Glomerular endothelial cell (primary cell): ENCODE results near the gene PAK2. TPM values are rescaled to one million over a fixed set of nuclear protein-coding genes. Genes with fewer than 3 reads are reported as not detected.
"Not testable (repeated sequence)": the region's sequence is repeated elsewhere in the genome, so short reads cannot be mapped to it uniquely, and the experiment has no call there.

Source experiments
- DNase-seq: peaks from one replicate; pipeline ENCODE4 v3.0.0-alpha.2; 2011; ENCODE audit warnings: low read depth, low spot score; ENCODE audit errors: extremely low read depth
- total RNA-seq: library from RNA; depleted of rRNA; stranded (reverse); fragments of >200 nt; gene quantifications from 2 replicates; pipeline ENCODE4 v1.2.3, GENCODE V29; 2015

The PAK2 gene
- total RNA-seq, 1 donor from 2014 or later = 87.1 TPM

DNA sequence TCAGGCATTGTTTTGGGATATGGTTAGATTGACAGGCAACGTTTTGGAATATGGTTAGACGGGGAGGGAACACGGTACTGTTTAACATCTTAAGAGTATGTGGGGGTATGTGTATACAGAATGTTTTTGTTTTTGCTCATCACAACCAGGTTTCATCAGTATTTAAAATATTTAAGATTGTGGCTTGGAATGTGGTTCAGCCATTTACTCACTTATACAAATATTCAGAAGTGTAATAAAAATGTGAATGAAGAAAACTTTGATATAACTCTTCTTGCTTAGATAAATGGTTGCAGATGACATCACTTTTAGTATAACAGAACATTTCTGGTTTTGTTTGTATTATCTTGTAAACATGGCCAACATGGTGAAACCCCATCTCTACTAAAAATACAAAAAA is 3.9 kb upstream of the PAK2 start:
- DNase-seq = no peak

DNA sequence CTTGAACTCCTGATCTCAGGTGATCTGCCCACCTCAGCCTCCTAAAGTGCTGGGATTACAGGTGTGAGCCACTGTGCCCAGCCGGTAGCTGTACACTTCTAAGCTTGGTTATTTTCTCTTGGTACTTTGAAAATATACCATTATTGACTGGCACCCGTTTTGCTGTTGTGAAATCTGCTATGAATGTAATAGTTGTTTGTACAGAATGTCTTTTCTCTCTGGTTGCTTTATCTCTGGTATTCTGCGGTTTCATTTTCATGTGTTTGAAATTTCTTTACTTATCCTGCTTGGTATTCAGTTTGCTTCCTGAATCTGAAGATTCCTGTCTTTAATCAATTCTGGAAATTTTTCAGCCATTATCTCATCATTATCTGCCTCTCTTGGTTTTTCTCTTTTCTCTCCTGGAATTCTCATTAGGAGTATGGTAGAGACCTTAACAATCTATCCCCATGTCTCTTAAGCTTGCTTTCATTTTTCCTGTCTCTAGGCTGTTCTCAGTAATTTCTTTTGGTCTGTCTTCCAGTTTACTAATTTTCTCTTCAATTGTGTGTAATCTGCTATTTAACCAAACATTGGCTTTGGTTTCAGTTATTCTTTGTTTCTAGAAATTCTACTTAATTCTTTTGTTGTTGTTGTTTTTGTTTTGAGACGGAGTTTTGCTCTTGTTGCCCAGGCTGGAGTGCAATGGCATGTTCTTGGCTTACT is 2.8 kb upstream of the PAK2 start:
- DNase-seq = no peak

DNA sequence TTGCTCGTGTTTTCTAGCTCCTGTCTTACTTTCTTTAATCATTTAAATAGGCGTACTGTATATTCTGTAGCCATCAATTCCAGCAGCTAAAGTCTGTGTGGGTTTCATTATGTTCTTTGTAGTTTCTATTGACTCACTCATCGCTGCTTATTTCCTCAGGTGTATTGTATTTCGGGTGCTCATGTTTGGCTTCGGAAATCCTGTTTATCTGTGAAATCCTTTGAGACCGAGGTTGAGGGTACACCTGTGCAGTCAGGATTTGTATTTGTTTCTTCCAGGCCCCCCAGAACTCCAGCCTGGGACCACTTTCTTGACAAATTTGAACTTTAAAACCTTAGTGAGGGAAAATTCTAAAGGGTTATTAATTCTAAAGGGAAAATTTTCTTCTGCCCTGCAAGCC is 2.0 kb upstream of the PAK2 start:
- DNase-seq = no peak

DNA sequence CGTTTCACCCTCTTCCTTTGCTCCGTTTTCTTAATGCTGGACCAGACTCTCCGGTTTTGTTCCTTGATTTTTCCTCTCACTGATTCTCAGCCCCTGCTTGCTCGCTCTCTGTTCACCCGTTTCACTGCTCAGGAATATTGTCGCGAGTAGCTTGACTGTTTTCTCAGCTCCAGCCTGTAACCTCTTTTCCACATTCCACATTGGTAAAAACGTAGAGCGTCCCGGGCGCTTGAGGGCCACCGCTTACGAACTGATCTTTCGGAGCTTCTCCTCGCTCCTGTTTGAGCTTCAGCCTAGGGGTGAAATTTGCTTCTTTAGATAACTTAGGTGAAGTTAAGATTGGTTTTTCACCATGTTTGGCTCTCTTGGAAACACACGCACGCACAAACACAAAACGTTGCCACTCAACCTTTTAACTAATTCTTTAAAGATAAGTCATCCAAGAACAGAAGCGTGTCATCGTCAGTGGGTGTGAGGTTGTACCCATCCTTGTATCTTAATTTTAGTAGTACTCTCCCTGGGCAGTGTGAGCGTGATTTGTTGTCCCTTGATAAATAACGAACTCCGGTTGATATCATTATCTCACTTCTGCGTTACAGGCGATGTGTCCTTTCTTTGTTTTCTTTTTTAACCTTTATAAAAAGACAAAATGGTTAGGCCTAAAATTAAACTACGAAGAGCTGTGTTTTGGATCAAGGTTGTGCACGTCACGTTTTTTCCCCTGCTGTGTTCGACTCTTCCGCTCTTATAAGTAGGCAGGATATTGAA is 1.0 kb downstream of the PAK2 start:
- DNase-seq = peak; percentile 23

DNA sequence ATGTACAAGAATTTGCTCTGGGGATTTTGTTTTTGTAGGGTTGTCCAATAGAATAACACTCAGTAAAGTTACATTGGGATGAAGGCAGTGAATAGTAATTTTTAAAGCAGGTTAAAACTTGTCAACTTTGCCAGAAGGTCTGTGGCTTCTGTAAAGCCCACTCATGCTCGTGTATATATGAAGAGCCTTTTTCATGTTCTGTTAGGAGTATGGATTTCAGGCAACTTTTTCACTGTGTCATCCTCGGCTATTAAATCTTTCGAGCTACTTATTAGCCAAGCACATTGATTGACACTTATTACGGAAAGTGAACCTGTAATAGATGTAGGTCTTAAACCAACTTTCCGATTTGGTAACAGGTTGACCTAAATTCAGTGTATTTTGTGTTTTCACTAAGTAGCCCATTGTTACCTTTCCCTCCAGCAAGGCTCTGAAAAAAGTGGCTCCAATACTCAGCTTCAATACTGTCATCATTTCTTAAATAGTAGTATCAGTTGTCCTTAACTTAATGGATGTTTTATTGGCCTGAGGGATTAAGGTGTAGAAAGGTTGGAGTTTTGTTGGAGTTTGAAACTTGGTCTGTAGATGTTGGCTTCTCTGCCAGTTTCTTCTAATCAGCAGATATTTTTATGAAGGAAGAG is 1.7 kb downstream of the PAK2 start:
- no peak for DNase-seq

DNA sequence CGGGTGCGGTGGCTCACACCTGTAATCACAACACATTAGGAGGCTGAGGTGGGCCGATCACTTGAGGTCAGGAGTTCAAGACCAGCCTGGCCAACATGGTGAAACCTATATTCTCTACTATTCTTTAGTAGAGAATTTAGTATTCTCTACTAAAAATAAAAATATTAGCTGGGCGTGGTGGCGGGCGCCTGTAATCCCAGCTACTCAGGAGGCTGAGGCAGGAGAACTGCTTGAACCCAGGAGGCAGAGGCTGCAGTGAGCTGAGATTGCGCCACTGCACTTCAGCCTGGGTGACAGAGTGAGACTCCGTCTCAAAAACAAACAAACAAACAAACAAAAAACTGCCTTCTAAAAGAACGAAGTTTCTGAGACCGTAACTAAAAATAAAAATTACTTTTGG is 3.9 kb downstream of the PAK2 start:
- DNase-seq = not testable (repeated sequence)

DNA sequence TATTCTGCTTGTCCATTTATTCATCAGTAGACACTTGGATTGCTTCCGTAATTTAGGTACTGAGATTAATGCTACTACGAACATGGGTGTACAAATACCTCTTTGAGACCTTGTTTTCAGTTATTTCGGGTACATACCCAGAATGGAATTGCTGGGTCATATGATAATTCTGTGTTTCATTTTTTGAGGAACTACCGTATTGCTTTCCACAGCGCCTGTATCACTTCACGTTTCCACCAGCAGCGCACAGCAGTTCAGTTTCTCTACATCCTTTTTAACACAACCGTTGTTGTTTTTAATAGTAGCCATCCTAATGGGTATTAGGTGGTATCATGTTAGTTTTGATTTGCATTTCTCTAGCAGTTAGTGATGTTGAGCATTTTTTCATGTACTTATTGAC is 9.5 kb downstream of the PAK2 start:
- DNase-seq = no peak

DNA sequence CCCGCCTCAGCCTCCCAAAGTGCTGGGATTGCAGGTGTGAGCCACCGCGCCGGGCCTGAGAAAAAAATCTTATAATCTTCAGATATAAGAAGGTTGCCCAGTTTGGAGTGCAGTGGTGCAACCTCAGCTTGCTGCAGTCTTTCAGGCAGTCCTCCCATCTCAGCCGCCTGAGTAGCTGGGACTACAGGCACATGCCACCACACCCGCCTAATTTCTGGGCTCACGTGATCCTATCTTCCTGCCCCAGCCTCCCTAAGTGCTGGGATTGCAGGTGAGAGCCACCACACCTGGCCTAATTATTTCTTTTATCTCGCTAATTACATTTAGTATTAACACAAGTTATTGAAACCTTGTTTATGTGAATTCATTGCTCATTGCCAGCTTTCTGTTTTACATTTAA is 13.5 kb downstream of the PAK2 start:
- DNase-seq = no peak

DNA sequence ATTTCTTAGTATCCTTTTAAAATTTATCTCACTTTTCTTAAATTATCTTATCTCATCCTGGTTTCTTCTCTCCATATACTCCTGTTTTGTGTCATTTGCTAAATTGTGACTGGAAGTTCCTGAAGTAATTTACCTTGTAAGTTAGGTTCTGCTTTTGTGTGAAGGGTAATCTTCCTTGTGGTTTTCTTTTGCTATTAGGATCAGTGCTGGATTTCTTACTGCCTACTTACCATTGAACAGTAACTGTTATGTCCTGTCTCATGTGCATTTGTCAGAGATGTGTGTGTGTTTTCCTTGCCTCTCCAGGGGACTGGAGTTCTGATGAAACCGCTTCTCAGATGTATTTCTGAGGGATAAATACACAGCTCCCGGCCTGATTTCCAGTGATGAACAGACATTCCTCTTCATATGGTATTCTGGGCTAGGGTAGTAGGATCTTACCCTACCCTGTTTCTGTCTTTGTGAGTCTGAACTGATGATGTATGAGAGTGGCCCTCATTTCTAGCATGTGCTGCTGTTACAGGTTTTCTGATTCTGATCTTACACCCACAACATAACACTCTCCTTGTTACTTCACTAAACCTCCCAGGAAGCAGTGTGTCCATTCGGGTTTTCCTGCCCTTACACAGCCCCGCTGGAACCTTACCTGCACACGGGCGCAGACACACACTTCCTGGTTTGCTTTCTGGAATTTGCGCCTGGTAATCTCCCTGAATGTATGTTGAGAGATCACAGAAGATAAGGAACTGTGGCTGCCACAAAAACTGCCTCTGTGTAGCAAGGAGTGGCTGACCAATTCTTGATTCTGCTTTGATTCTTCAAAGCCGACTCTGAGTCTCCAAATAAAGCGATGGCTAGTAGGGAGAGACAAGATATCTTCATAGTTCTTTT is 14.7 kb downstream of the PAK2 start:
- no peak for DNase-seq

DNA sequence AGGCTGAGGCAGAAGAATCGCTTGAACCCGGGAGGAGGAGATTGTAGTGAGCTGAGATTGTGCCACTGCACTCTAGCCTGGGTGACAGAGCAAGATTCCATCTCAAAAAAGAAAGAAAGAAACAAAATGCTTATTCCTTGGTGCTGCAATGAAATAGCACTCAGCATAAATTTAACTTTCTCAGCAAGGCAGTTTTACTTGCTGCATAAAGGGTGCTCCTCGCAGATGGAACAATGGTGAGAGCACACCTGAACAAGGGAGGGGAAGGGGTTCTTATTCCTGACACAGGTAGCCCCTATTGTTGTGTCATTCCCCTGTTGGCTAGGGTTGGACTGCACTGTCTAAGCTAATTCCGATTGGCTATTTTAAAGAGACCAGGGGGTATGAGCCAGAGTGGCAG is 17.1 kb downstream of the PAK2 start:
- no peak for DNase-seq

DNA sequence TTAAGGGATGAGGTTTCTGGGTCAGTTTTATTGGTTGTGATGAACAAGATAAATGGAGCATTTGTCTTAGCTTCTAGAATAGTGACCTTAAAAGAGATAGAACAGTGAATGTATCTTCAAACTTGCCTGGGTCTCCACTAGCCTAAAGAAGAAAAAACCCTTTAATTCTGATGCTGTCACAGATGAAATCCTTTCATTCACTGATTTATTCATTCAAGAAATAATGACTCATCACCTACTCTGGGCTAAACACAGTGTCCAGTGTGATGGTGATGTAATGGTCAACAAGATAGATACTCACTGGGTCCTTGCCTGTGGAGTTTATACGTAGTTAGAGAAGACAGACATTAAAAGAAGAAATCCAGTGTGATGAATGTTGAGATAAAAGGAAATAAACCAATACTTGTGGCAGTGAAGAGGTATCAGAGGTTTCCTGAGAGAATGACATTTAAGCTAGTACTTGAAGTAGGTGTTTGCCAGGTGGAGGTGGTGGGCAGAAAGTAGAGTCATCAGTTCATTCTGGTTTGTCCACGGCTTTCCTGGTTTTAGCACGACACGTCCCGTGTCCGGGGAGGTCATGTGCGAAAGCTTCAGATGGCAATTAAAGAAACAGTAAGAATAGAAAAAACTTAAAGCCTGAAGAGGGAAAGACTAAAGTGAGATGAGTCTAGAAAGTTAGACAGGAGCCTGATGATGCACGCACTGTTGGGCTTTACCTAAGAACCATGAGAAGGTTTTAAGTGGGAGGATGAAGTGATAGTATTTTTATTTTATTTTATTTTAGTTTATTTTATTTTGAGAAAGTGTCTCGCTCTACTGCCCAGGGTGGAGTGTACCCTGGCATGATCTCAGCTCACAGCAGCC is 18.5 kb downstream of the PAK2 start:
- no peak for DNase-seq

DNA sequence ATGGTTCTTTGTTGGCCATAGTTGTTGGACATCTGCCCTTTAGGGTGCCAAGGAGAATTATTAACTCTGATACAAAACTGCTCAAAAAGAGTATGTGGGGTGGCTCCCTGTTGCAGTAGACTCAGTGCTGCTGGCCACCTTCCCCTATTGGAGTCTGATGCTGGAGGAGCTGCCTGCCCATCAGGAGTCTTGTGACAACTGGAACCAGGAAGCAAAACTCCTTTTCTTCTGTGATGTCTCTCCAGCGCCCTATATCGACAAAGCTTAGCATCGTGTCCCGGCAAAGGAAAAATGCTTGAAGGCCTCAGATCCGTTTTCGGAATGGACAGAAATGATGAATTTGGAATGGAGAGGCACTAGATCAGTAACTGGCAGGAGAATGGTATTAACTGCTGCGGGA is 23.5 kb downstream of the PAK2 start:
- DNase-seq = no peak

DNA sequence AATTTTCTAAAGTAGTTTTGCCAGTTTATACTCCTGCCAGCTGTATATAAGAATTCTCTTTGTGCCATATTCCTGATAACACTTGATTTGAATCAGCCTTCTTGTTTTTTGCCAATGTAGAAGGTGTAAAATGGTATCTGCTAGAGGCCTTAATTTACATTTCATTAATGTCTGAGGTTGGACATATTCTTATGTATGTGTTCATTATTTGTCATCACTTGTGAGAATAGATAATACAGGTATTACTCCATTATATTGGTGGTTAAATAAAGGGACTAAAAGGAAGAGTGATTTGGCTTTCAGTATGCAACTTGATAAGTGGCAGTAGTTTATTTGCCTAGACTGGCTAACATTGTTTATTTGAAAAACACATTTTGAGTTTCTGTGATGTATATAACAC is 25.8 kb downstream of the PAK2 start:
- DNase-seq = no peak

DNA sequence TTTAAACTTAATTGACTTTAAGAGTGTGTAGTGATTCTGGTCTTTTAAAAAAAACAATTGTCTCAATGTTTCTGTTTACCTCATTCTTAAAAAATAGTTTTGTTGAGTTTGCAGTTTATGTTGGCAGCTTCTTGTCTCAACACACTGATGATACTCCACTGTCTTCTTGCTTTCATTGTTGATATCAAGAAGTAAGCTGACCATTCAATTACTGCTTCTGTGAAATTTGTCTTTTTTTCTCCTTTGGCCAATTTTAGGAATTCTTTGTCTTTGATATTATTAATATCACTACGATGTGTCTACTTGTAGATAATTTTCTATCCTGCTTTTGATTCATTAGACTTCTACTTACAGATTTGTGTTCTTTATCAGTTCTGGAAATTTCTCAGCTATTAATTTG is 31.4 kb downstream of the PAK2 start:
- DNase-seq = no peak

DNA sequence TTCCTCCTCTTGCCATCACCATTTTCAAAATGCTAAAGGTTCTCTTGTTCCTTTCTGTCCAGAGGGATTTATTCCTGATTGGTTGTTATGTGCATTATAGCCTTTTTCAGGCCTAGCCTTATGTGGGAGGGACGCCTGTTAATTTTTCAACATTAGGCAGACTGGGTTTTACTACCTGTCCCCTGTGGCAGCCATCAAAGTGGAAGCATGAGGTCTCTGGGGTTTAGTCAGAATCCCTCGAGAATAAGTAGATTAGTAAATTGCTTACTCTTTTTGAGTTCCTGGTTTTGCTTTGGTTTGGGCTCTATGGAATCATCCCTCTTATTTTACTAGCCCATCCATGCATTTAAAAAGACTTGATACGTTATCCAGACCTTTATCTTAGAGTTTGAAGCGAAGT is 32.4 kb downstream of the PAK2 start:
- DNase-seq = no peak

DNA sequence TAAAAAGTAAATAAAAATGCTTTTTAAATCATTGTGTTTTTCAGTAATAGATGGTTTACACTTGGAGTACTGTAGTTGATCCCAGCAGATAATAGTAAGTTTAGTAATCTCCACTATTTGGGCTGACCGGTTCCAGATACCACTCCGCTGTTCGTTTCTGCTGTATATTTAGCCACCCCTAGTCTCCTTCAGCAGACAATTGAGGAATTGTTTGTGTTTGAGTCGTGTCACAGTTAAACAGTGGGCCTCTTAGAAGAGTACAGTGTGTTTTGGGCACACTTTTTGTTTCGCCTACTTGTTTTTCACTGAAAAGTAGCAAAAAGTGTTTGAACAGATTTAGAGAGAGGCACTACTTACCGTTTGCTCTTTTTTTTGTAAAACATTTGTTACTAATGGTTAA is 33.2 kb downstream of the PAK2 start:
- DNase-seq = no peak

DNA sequence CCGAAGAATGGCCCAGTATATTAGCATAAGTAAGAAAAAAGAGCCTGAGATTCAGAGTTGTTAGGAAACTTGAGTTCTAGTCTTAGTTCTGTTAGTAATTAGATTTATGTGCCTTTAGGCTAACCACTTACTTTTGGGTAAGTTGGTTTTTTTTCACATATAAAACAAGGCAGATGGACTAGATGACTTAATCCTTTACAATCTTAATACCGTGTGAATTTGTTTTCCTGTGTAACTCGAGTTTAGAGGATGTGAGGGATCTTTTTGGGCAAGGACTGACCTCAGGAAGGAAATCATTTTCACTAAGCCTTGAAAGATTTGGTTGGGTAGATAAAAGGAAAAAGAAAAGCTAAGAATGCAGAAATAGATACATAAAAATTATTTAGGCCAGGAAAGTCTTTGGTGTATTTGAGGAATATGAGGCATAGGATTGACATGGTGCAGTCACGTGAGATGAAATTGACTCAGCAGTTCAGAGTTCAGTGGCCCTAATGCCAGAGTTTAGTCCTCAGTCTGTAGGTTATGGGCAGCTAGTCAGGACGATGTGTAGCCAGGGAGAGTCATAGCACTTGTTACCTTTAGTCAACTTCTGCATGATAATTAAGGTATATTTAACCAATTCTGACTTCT is 34.6 kb downstream of the PAK2 start:
- DNase-seq = no peak

DNA sequence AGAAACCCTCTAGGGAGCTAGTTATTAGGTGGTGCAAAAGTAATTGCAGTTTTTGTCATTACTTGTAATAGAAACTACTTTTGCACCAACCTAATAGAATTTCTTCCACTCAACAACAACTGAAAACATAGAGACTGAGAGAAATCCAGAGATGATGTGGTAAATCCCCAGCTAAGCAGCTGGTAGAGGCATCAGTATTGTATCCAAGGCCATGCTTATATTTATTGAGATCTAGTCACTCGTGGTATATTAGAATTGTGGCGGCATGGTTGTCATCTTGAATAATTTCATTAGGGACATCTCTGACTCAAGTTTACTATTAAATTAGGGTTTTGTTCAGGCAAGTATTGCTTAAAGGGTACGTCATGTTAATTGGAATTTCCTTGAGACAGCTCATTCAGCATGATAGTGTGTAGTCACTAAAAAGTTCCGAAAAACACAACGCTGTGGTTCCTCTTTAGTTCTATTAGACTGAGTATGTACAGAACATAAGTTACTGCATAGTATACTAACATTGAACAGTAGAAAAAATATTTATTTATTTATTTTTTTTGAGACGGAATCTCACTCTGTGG is 35.3 kb downstream of the PAK2 start:
- no peak for DNase-seq

DNA sequence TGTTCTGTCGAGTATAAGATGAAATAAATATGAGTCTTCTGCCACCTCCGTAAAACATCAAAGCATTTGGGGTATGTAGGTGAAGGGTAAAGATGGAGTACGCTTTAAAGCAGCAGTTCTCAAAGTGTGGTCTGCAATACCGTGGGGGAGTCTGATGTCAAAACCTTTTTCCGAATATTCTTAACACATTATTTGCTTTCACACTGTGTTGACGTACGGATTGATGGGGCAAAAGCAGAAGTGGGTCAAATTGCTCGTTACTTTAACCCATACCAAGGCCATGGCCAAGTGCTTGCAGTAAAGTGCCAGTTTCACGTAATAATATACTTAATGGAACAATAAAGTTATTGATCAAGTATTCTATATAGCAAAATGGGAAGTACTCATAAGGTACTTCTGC is 36.3 kb downstream of the PAK2 start:
- DNase-seq = no peak
